IMR-90 (cell line): ENCODE data around the gene CXCL1. TPM values are rescaled to one million over a fixed set of nuclear protein-coding genes. Genes with fewer than 3 reads are reported as not detected.

Experiments
- ATAC-seq: fragments of 200-7000 bp; cut with Tn5 transposase; 2 replicates; pipeline ENCODE4 v1.9.1; 2020; ENCODE audit warnings: low read depth, mild to moderate bottlenecking, moderate library complexity
- BruUV-seq: library from RNA; stranded (reverse); fragments of 400-500 nt; replicated peaks from 2 replicates; lab custom pipeline; 2021; lab: Mats Ljungman, UMichigan
- CTCF ChIA-PET: fragments of 300-600 bp; formaldehyde crosslinking; extraction: SDS; loops from one replicate; lab custom pipeline; 2021; ENCODE audit warnings: antibody characterized with exemption; lab: Yijun Ruan, JAX
- POLR2A ChIA-PET: fragments of 300-600 bp; sonication (Branson Sonifier 250); formaldehyde crosslinking; loops from one replicate; lab custom pipeline; 2022; ENCODE audit warnings: antibody characterized with exemption; ENCODE audit not compliant: unreplicated experiment; lab: Charles Lee
- DNase-seq: peaks from one replicate; pipeline ENCODE4 v3.0.0; 2013
- H2AFZ ChIP-seq: replicated peaks from 2 replicates; pipeline ENCODE3; 2013; ENCODE audit warnings: low read length, mild to moderate bottlenecking; ENCODE audit not compliant: poor library complexity
- H2AK5ac ChIP-seq: 2 replicates; pipeline ENCODE4 v1.6.1; 2013; ENCODE audit warnings: low read depth, low read length, inconsistent platforms
- H2AK9ac ChIP-seq: replicated peaks from 2 replicates; pipeline ENCODE3; 2013; ENCODE audit warnings: mild to moderate bottlenecking, low read depth, low read length, moderate library complexity; ENCODE audit not compliant: poor library complexity
- H2BK120ac ChIP-seq: 2 replicates; pipeline ENCODE4 v1.6.1; 2013; ENCODE audit warnings: low read depth, low read length, inconsistent platforms
- H2BK15ac ChIP-seq: 3 replicates; pipeline ENCODE4 v1.6.1; 2013; ENCODE audit warnings: low read depth, low read length, inconsistent platforms
- H2BK20ac ChIP-seq: 2 replicates; pipeline ENCODE4 v1.6.1; 2013; ENCODE audit warnings: low read depth, mild to moderate bottlenecking, inconsistent platforms, low read length, moderate library complexity
- H2BK5ac ChIP-seq: 2 replicates; pipeline ENCODE4 v1.6.1; 2013; ENCODE audit warnings: mild to moderate bottlenecking, low read depth, low read length, inconsistent platforms; ENCODE audit not compliant: poor library complexity, severe bottlenecking
- H3K14ac ChIP-seq: replicated peaks from 2 replicates; pipeline ENCODE4 v1.6.1; 2013; ENCODE audit warnings: low read depth, low read length, inconsistent platforms
- H3K18ac ChIP-seq: 2 replicates; pipeline ENCODE4 v1.6.1; 2013; ENCODE audit warnings: low read depth, low read length, control low read depth
- H3K23ac ChIP-seq: 2 replicates; pipeline ENCODE4 v1.6.1; 2013; ENCODE audit warnings: low read depth, low read length, inconsistent platforms
- H3K27ac ChIP-seq: 2 replicates; pipeline ENCODE4 v1.5.1; 2013; ENCODE audit warnings: mild to moderate bottlenecking, control low read depth, low read length; ENCODE audit not compliant: insufficient read depth
- H3K27me3 ChIP-seq: 2 replicates; pipeline ENCODE4 v1.6.1; 2013; ENCODE audit warnings: low read length; ENCODE audit not compliant: control insufficient read depth, insufficient read depth
- H3K36me3 ChIP-seq: 2 replicates; pipeline ENCODE4 v1.6.1; 2013; ENCODE audit warnings: low read length, mixed read lengths; ENCODE audit not compliant: control insufficient read depth, insufficient read depth
- H3K4ac ChIP-seq: 2 replicates; pipeline ENCODE4 v1.6.1; 2013; ENCODE audit warnings: low read depth, low read length, inconsistent platforms
- H3K4me1 ChIP-seq: 2 replicates; pipeline ENCODE4 v1.6.1; 2013; ENCODE audit warnings: low read length, mixed read lengths; ENCODE audit not compliant: control insufficient read depth, insufficient read depth
- H3K4me2 ChIP-seq: 2 replicates; pipeline ENCODE4 v1.6.1; 2013; ENCODE audit warnings: low read depth, mild to moderate bottlenecking, control low read depth, low read length, moderate library complexity
- H3K4me3 ChIP-seq: 2 replicates; pipeline ENCODE4 v1.5.1; 2013; ENCODE audit warnings: low read depth, mild to moderate bottlenecking, control low read depth, low read length, moderate library complexity; ENCODE audit not compliant: insufficient read depth
- H3K56ac ChIP-seq: 2 replicates; pipeline ENCODE4 v1.6.1; 2013; ENCODE audit warnings: low read length, inconsistent platforms; ENCODE audit not compliant: insufficient read depth; ENCODE audit errors: extremely low read depth
- H3K79me1 ChIP-seq, 2 experiments: 2 replicates each; pipeline ENCODE4 v1.6.1; 2013; ENCODE audit warnings: low read length in 2 of 2, inconsistent platforms in 1 of 2, low read depth in 1 of 2
- H3K9ac ChIP-seq: 2 replicates; pipeline ENCODE4 v1.6.1; 2013; ENCODE audit warnings: low read depth, low read length, control low read depth
- H3K9me1 ChIP-seq: 2 replicates; pipeline ENCODE4 v1.6.1; 2013; ENCODE audit warnings: low read length, inconsistent platforms; ENCODE audit not compliant: insufficient read depth
- H3K9me3 ChIP-seq: 2 replicates; pipeline ENCODE4 v1.6.1; 2013; ENCODE audit warnings: low read length; ENCODE audit not compliant: control insufficient read depth, insufficient read depth
- H4K20me1 ChIP-seq: 2 replicates; pipeline ENCODE4 v1.6.1; 2013; ENCODE audit warnings: low read length, inconsistent platforms; ENCODE audit not compliant: insufficient read depth
- H4K5ac ChIP-seq: 2 replicates; pipeline ENCODE4 v1.6.1; 2013; ENCODE audit warnings: mild to moderate bottlenecking, low read depth, low read length, control low read depth
- H4K8ac ChIP-seq, 2 experiments: 2 replicates each; pipeline ENCODE4 v1.6.1; 2013; ENCODE audit warnings: low read depth in 2 of 2, low read length in 2 of 2, control low read depth in 1 of 2, inconsistent platforms in 1 of 2
- H4K91ac ChIP-seq: 2 replicates; pipeline ENCODE4 v1.6.1; 2013; ENCODE audit warnings: low read depth, low read length, inconsistent platforms; ENCODE audit not compliant: insufficient read depth
- CEBPB ChIP-seq: IDR thresholded peaks from 2 replicates; pipeline ENCODE4 v1.6.1; 2012; ENCODE audit warnings: low read depth, low read length, improper control_type of control experiment
- CHD1 ChIP-seq: IDR thresholded peaks from 2 replicates; pipeline ENCODE4 v1.6.1; 2012; ENCODE audit warnings: low read depth, low read length, improper control_type of control experiment
- CTCF ChIP-seq: conservative IDR thresholded peaks from 2 replicates; pipeline ENCODE4 v1.5.1; 2012; ENCODE audit warnings: mild to moderate bottlenecking, low read depth, low read length, improper control_type of control experiment
- MAZ ChIP-seq: IDR thresholded peaks from 2 replicates; pipeline ENCODE4 v1.6.1; 2012; ENCODE audit warnings: low read depth, mild to moderate bottlenecking, low read length, improper control_type of control experiment, moderate library complexity, borderline replicate concordance
- MXI1 ChIP-seq: IDR thresholded peaks from 2 replicates; pipeline ENCODE4 v1.6.1; 2012; ENCODE audit warnings: low read depth, mild to moderate bottlenecking, low read length, moderate library complexity, borderline replicate concordance
- POLR2A ChIP-seq: IDR thresholded peaks from 2 replicates; pipeline ENCODE4 v1.6.1; 2012; ENCODE audit warnings: mild to moderate bottlenecking, low read depth, low read length
- RCOR1 ChIP-seq: IDR thresholded peaks from 2 replicates; pipeline ENCODE4 v1.6.1; 2012; ENCODE audit warnings: mild to moderate bottlenecking, low read length, improper control_type of control experiment; ENCODE audit not compliant: insufficient replicate concordance
- WGBS, 2 experiments: methylation state at CpG; one replicate each; pipeline versions ENCODE4 v1.1.5 to v1.1.7; 2013; ENCODE audit warnings: missing lambda C conversion rate in 2 of 2; ENCODE audit not compliant: insufficient read length in 1 of 2; ENCODE audit errors: extremely low coverage in 2 of 2; 5-methylcytosine and 5-hydroxymethylcytosine counted together
- dilution Hi-C: fragments of 300-500 bp; cut with HindIII; formaldehyde crosslinking; loops from one replicate; pipeline ENCODE4 v1.14.3; 2018; ENCODE audit warnings: low sequenced_read_pairs; ENCODE audit not compliant: unreplicated experiment
- in situ Hi-C: fragments of 300-500 bp; cut with MboI; formaldehyde crosslinking; loops from 3 replicates; pipeline ENCODE4 v1.14.3; 2019; ENCODE audit warnings: low sequenced_read_pairs, inconsistent platforms, mixed read lengths
- intact Hi-C: fragments of 100-400 bp; cut with micrococcal nuclease; formaldehyde crosslinking; loops from 2 replicates; pipeline ENCODE4 v1.10.0; 2022
- polyA plus RNA-seq, 3 experiments: library from polyadenylated mRNA; depleted of rRNA; stranded (reverse); fragments of >200 nt; gene quantifications; 2 replicates each; pipeline ENCODE4 v1.2.3, GENCODE V29; 2012; ENCODE audit warnings: low replicate concordance in 1 of 3
- total RNA-seq: library from RNA; depleted of rRNA; stranded (reverse); fragments of >200 nt; gene quantifications from 2 replicates; pipeline ENCODE4 v1.2.3, GENCODE V29; 2012

The CXCL1 gene
- total and polyA plus RNA-seq, 2 of the 4 experiments (the other 2 are of a cell fraction) = 2.0 TPM; not detected in 1

- H2BK20ac ChIP-seq = no peak overlapping the region
- DNase-seq (no peak), ATAC-seq (no peak)
- H3K23ac ChIP-seq = no peak overlapping the region
- POLR2A ChIA-PET = no interaction called here
- H4K91ac ChIP-seq = no peak overlapping the region
- H2BK120ac ChIP-seq = no peak overlapping the region
- H2BK15ac ChIP-seq = no peak overlapping the region
- H3K27me3 ChIP-seq = peaks cover 27% of the 10 kb centered on the region
- H4K5ac ChIP-seq = no peak overlapping the region
- CTCF ChIA-PET = no interaction called here
- no peaks in the 10 kb centered on the region for H3K36me3 ChIP-seq
- WGBS, 2 experiments = no CpG with 5 or more reads among the region's 4 CpGs
- no peak overlapping the region for H2AFZ ChIP-seq
- H3K9me3 ChIP-seq = peaks cover 4% of the 10 kb centered on the region; the same call in 1 of the 2 replicates
- peaks cover 3% of the 10 kb centered on the region; the same call in 1 of the 2 replicates for H3K4me1 ChIP-seq
- H3K4me2 ChIP-seq = no peak overlapping the region
- H3K56ac ChIP-seq = no peak overlapping the region
- no peak overlapping the region for H3K4me3 ChIP-seq
- no peaks in the 10 kb centered on the region for H3K79me1 ChIP-seq
- TF ChIP-seq MXI1 (no peak), POLR2A (no peak), RCOR1 (no peak), CEBPB (no peak), CHD1 (no peak), CTCF (no peak), MAZ (no peak)
- in situ Hi-C loops = no loop called here
- dilution Hi-C loops = no loop called here
- no peak overlapping the region for H3K14ac ChIP-seq
- no peak overlapping the region for H3K18ac ChIP-seq
- no peak overlapping the region for H2BK5ac ChIP-seq
- H4K8ac ChIP-seq = no peak overlapping the region
- intact Hi-C loops = loop anchor here (5.0 kb wide), 3 partner anchors 37 to 128 kb away; no protein-coding TSS in a partner anchor
- no peaks in the 10 kb centered on the region for H4K20me1 ChIP-seq
- no peak overlapping the region for H2AK9ac ChIP-seq
- no peak overlapping the region for H3K4ac ChIP-seq
- H3K9ac ChIP-seq = no peak overlapping the region
- H2AK5ac ChIP-seq = no peak overlapping the region
- no peaks in the 10 kb centered on the region for H3K9me1 ChIP-seq
- BruUV-seq = no TSS peak
- H3K27ac ChIP-seq = no peak overlapping the region
Measured at GRCh38 chr4:73855406-73855805, 13.8 kb upstream of the CXCL1 start.
